Upper lobe of left lung (tissue), 4 donors: ENCODE results near the gene FCHO2.

Experiments
- POLR2A ChIP-seq, 4 donors: fragments of 450-650 bp; IDR thresholded peaks; one replicate each; pipeline ENCODE4 v1.5.1; 2016 to 2017; ENCODE audit warnings: antibody characterized with exemption in 4 of 4, mild to moderate bottlenecking in 2 of 4
- POLR2AphosphoS5 ChIP-seq, 2 donors: sonication (generic); formaldehyde crosslinking; IDR thresholded peaks; one replicate each; pipeline ENCODE4 v1.5.1; 2017; ENCODE audit warnings: antibody characterized with exemption in 2 of 2
- TF ChIP-seq, protein P1 (sequence below), 6 experiments: fragments of 450-650 bp in 4 of 6; fragments of 200-600 bp in 2 of 6; sonication (generic) in 2 of 6; IDR thresholded peaks; one replicate each; pipeline ENCODE4 v1.5.1; 2016 to 2019; ENCODE audit warnings: antibody characterized with exemption in 6 of 6

DNA sequence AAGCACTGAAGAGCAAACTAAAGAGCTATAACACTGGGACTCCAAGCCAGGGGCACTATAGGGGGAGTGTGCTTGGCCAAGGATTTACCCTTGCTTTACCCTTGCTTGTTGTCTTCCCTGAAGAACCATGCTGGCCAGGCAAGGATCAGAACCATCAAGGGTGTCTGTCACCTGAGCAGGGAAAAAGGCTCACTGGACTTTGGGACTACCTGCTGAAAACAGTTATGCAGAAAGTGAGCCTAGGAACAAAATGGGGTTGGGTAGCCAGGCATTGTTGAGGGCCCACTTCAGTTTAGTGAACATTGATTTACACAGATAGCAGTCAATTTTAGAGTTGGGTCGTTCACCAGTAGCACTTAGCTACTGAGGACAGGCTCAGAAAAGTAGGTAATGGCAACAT, 156.5 kb downstream of the FCHO2 start:
- no peak for TF ChIP-seq POLR2A (IDR thresholded peaks at IDR 0.05)
- TF ChIP-seq, protein P1, sequence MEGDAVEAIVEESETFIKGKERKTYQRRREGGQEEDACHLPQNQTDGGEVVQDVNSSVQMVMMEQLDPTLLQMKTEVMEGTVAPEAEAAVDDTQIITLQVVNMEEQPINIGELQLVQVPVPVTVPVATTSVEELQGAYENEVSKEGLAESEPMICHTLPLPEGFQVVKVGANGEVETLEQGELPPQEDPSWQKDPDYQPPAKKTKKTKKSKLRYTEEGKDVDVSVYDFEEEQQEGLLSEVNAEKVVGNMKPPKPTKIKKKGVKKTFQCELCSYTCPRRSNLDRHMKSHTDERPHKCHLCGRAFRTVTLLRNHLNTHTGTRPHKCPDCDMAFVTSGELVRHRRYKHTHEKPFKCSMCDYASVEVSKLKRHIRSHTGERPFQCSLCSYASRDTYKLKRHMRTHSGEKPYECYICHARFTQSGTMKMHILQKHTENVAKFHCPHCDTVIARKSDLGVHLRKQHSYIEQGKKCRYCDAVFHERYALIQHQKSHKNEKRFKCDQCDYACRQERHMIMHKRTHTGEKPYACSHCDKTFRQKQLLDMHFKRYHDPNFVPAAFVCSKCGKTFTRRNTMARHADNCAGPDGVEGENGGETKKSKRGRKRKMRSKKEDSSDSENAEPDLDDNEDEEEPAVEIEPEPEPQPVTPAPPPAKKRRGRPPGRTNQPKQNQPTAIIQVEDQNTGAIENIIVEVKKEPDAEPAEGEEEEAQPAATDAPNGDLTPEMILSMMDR (IDR thresholded peaks at IDR 0.05) = no peak
- TF ChIP-seq POLR2AphosphoS5 (IDR thresholded peaks at IDR 0.05) = no peak
